K562 (cell line): Measurements from ENCODE around the gene TGM1. TPM values are rescaled to one million over a fixed set of nuclear protein-coding genes. Genes with fewer than 3 reads are reported as not detected.
A peak's percentile ranks its signal among the peaks of the same experiment; 100 is the strongest.

ENCODE experiments used
- ATAC-seq: fragments of 200-7000 bp; cut with Tn5 transposase; 3 replicates; pipeline ENCODE4 v1.9.1; 2020; ENCODE audit warnings: moderate library complexity
- BruUV-seq: library from RNA; stranded (reverse); fragments of 400-500 nt; replicated peaks from 2 replicates; lab custom pipeline; 2021; lab: Mats Ljungman, UMichigan
- CTCF ChIA-PET: fragments of 300-600 bp; formaldehyde crosslinking; extraction: SDS; loops from one replicate; lab custom pipeline; 2021; ENCODE audit warnings: low intra/inter-chr PET ratio; lab: Yijun Ruan, JAX
- POLR2A ChIA-PET: fragments of 300-600, 350-650 bp; sonication (Branson Sonifier 250); formaldehyde crosslinking; extraction: SDS; loops from one replicate; lab custom pipeline; 2021; ENCODE audit warnings: antibody characterized with exemption, inconsistent platforms; lab: Yijun Ruan, JAX
- DNase-seq, 4 experiments: peaks; one replicate each; pipeline versions ENCODE4 v3.0.0 to v3.0.0-alpha.2; 2011 to 2018; ENCODE audit warnings: low spot score in 3 of 4, mixed read lengths in 3 of 4; ENCODE audit errors: extremely low read depth in 1 of 4
- FAIRE-seq: peaks from 2 replicates; lab custom pipeline; 2011; peaks lifted over from hg19 to GRCh38; lab: Jason Lieb, UNC
- H2AFZ ChIP-seq: 2 replicates; pipeline ENCODE4 v1.6.0; 2011; ENCODE audit warnings: low read depth, low read length, control low read depth, inconsistent platforms
- H3K27ac ChIP-seq: fragments of 200-600 bp; 3 replicates; pipeline ENCODE4 v1.8.0; 2011; ENCODE audit warnings: low read depth, mild to moderate bottlenecking, control low read depth, inconsistent platforms, low read length, moderate library complexity, mixed read lengths; ENCODE audit errors: extremely low read depth
- H3K27me3 ChIP-seq, 2 experiments: fragments of 300-600 bp in 1 of 2; 2 replicates in 1 of 2; 3 replicates in 1 of 2; pipeline versions ENCODE4 v1.6.0 to v1.8.0; 2011; ENCODE audit warnings: inconsistent platforms in 2 of 2, low read length in 2 of 2, mild to moderate bottlenecking in 1 of 2, mixed read lengths in 1 of 2, moderate library complexity in 1 of 2; ENCODE audit not compliant: control insufficient read depth in 2 of 2, insufficient read depth in 2 of 2
- H3K36me3 ChIP-seq: fragments of 300-600 bp; 3 replicates; pipeline ENCODE4 v1.8.0; 2011; ENCODE audit warnings: mild to moderate bottlenecking, low read length, inconsistent platforms; ENCODE audit not compliant: control insufficient read depth, insufficient read depth
- H3K4me1 ChIP-seq, 2 experiments: fragments of 200-600 bp in 1 of 2; replicated peaks in 1 of 2; 2 replicates in 1 of 2; 3 replicates in 1 of 2; pipeline versions ENCODE4 v1.5.1 to v1.8.0; 2011; ENCODE audit warnings: inconsistent platforms in 2 of 2, low read length in 2 of 2, mild to moderate bottlenecking in 1 of 2, mixed read lengths in 1 of 2, moderate library complexity in 1 of 2; ENCODE audit not compliant: control insufficient read depth in 2 of 2, insufficient read depth in 2 of 2
- H3K4me2 ChIP-seq: 2 replicates; pipeline ENCODE4 v1.6.1; 2011; ENCODE audit warnings: low read length, control low read depth, inconsistent platforms, mixed read lengths; ENCODE audit not compliant: insufficient read depth
- H3K4me3 ChIP-seq: fragments of 200-600 bp; sonication (generic), shearing (Covaris generic); 2 replicates; pipeline ENCODE4 v1.5.1; 2016; ENCODE audit warnings: control low read depth, inconsistent platforms
- H3K79me2 ChIP-seq: fragments of 200-600 bp; 3 replicates; pipeline ENCODE4 v1.8.0; 2011; ENCODE audit warnings: low read length, inconsistent platforms; ENCODE audit not compliant: control insufficient read depth, insufficient read depth
- H3K9ac ChIP-seq, 2 experiments: 2 replicates each; pipeline versions ENCODE4 v1.6.0 to v1.6.1; 2011; ENCODE audit warnings: low read depth in 2 of 2, low read length in 2 of 2, control low read depth in 1 of 2, inconsistent platforms in 1 of 2, mild to moderate bottlenecking in 1 of 2, mixed read lengths in 1 of 2; ENCODE audit not compliant: insufficient read depth in 1 of 2
- H3K9me1 ChIP-seq: one replicate; pipeline ENCODE4 v1.6.0; 2011; ENCODE audit warnings: inconsistent platforms, mild to moderate bottlenecking, low read length, moderate library complexity; ENCODE audit not compliant: control insufficient read depth, insufficient read depth
- H3K9me3 ChIP-seq: replicated peaks from 2 replicates; pipeline ENCODE4 v1.5.1; 2011; ENCODE audit warnings: low read depth, low read length, inconsistent platforms; ENCODE audit not compliant: control insufficient read depth, insufficient read depth
- H4K20me1 ChIP-seq: replicated peaks from 2 replicates; pipeline ENCODE4 v1.6.1; 2011; ENCODE audit warnings: low read length, inconsistent platforms, mixed read lengths; ENCODE audit not compliant: control insufficient read depth, insufficient read depth
- C11orf30 ChIP-seq: fragments of 450-650 bp; IDR thresholded peaks from 2 replicates; pipeline ENCODE4 v1.6.1; 2016; ENCODE audit warnings: low read depth, mild to moderate bottlenecking
- CBX8 ChIP-seq: fragments of 200-600 bp; sonication (generic); IDR thresholded peaks from 2 replicates; pipeline ENCODE4 v1.6.1; 2012; ENCODE audit warnings: borderline replicate concordance, mixed run types, low read depth, mild to moderate bottlenecking, moderate library complexity, mixed read lengths, low read length, control low read depth, inconsistent platforms; ENCODE audit not compliant: poor library complexity, severe bottlenecking; ENCODE audit errors: extremely low read depth
- CREM ChIP-seq: IDR thresholded peaks from 2 replicates; pipeline ENCODE4 v1.6.1; 2014; ENCODE audit warnings: antibody characterized with exemption, low read depth
- E2F3 ChIP-seq: fragments of 250-450 bp; sonication (Bioruptor Pico); IDR thresholded peaks from 2 replicates; pipeline ENCODE4 v1.4.0; 2020; ENCODE audit warnings: mild to moderate bottlenecking
- ERF ChIP-seq: fragments of 450-650 bp; formaldehyde crosslinking; IDR thresholded peaks from 2 replicates; pipeline ENCODE4 v1.4.0; 2020; ENCODE audit warnings: mild to moderate bottlenecking, mixed read lengths
- MAFF ChIP-seq: IDR thresholded peaks from 2 replicates; pipeline ENCODE4 v1.6.1; 2012; ENCODE audit warnings: low read length, improper control_type of control experiment
- MAFG ChIP-seq: fragments of 450-650 bp; conservative IDR thresholded peaks from 2 replicates; pipeline ENCODE4 v1.6.1; 2016; ENCODE audit warnings: missing genetic modification characterization, missing compliant biosample characterization
- MAFK ChIP-seq: IDR thresholded peaks from 2 replicates; pipeline ENCODE4 v1.6.1; 2011; ENCODE audit warnings: low read length, improper control_type of control experiment
- ZNF316 ChIP-seq: fragments of 450-650 bp; IDR thresholded peaks from 2 replicates; pipeline ENCODE4 v1.6.1; 2016
- WGBS: fragments of 100-300 bp; shearing (Covaris generic); methylation state at CpG from one replicate; pipeline ENCODE4 v1.1.6; 2016; ENCODE audit warnings: low coverage, mixed read lengths; ENCODE audit not compliant: insufficient coverage; ENCODE audit errors: missing lambda C conversion rate; 5-methylcytosine and 5-hydroxymethylcytosine counted together
- in situ Hi-C: fragments of 300-500 bp; cut with MboI; formaldehyde crosslinking; loops from 4 replicates; pipeline ENCODE4 v1.15.0; 2018; ENCODE audit warnings: inconsistent platforms, mixed read lengths
- intact Hi-C: fragments of 100-400 bp; cut with micrococcal nuclease; formaldehyde crosslinking; loops from 2 replicates; pipeline ENCODE4 v1.14.2; 2022
- polyA plus RNA-seq, 8 experiments: library from polyadenylated mRNA; depleted of rRNA in 4 of 8; stranded (reverse) in 5 of 8; unstranded in 3 of 8; fragments of >200 nt; fragmentation: Nextera tagmentation in 2 of 8; fragmentation: Illumina TruSeq in 1 of 8; extraction: Ambion mirVana in 2 of 8; extraction: Trizol in 1 of 8; gene quantifications; 2 replicates each; pipeline versions ENCODE4 v1.2.1 to v1.2.3, GENCODE V29; 2011 to 2014; ENCODE audit warnings: inconsistent platforms in 1 of 8, missing spikeins in 1 of 8
- total RNA-seq, 7 experiments: library from RNA; depleted of rRNA in 6 of 7; stranded (reverse); fragments of >200 nt in 6 of 7; fragmentation: Illumina TruSeq in 2 of 7; extraction: Trizol in 2 of 7; gene quantifications; 2 replicates each; pipeline versions ENCODE4 v1.2.1 to v1.2.3, GENCODE V29; 2011 to 2021; ENCODE audit warnings: low replicate concordance in 1 of 7

Gene TGM1
- total and polyA plus RNA-seq, 9 of the 15 experiments (the other 6 are each of a cell fraction or from before 2014, with no cell fraction given): 0.13 to 4.4 (median 0.88) TPM

GRCh38 chr14:24272467-24272866 lies 9.5 kb upstream of the TGM1 start:
- ChIA-PET POLR2A (interaction anchor here (0.6 to 1.2 kb wide), 3 partner anchors 10 to 136 kb away, joined by 3 to 5 read pairs (median 5); partner anchors contain the start of gene CHMP4A), CTCF (no interaction called here)
- Histone ChIP-seq H4K20me1 (no peaks in the 10 kb centered on the region; the same call in 1 of the 2 replicates), H3K36me3 (no peaks in the 10 kb centered on the region; the same call in 2 of the 3 replicates), H3K4me1 (peaks cover 26 to 27% of the 10 kb centered on the region in 2 experiments; a peak in 4 of 5 replicates), H3K79me2 (peaks cover 9% of the 10 kb centered on the region; the same call in 1 of the 3 replicates), H3K9me1 (peaks cover 2% of the 10 kb centered on the region), H3K9me3 (no peaks in the 10 kb centered on the region), H3K27ac (no peak overlapping the region), H3K4me3 (no peak overlapping the region), H2AFZ (peak overlapping the region; percentile 19; the same call in 1 of the 2 replicates), H3K9ac (peak overlapping the region in 1 of 2 experiments; percentile 99; a peak in 1 of 4 replicates), H3K27me3 (no peaks in the 10 kb centered on the region), H3K4me2 (peak overlapping the region; percentile 92)
- TF ChIP-seq MAFK (peak; percentile 89), E2F3 (CRISPR knock-in tag) (no peak), ERF (CRISPR knock-in tag) (no peak), ZNF316 (peak; percentile 98), CBX8 (no peak), MAFG (tag) (peak; percentile 92), MAFF (peak; percentile 87), C11orf30 (peak; percentile 96), CREM (peak; percentile 48; the same call in 1 of the 2 replicates)
- intact Hi-C loops (no loop called here), in situ Hi-C loops (no loop called here)
- peak; percentile 15 for FAIRE-seq
- peak in 1 of 4 experiments; percentile 25 for DNase-seq
- WGBS: 25% methylated on average over 2 of the region's 2 CpGs
- BruUV-seq: no TSS peak
- ATAC-seq: no peak
